Naive thymus-derived CD8-positive, alpha-beta T cell (primary cell): ENCODE data around the gene COL17A1. TPM values are rescaled to one million over a fixed set of nuclear protein-coding genes. Genes with fewer than 3 reads are reported as not detected.

Experiments used
- ATAC-seq, 2 donors: fragments of 150-1000 bp; cut with Tn5 transposase in 1 of 2; sonication (Bioruptor Pico), chemical (Tn5 transposase) in 1 of 2; 1 replicate in 1 of 2; 2 replicates in 1 of 2; pipeline ENCODE4 v1.10.0; 2021; ENCODE audit warnings: mild to moderate bottlenecking in 2 of 2, moderate library complexity in 2 of 2
- POLR2A ChIA-PET: fragments of 350-600 bp; sonication (Branson Sonifier 250); formaldehyde crosslinking; loops from one replicate; lab custom pipeline; 2021; ENCODE audit warnings: antibody characterized with exemption; lab: Charles Lee
- DNase-seq, 10 donors: peaks; one replicate each; pipeline versions ENCODE4 v3.0.0 to v3.0.0-alpha.2; 2020 to 2022
- H3K27ac Mint-ChIP-seq, 10 donors: one replicate each; pipeline ENCODE4 v1.8.0; 2020 to 2022; ENCODE audit warnings: mild to moderate bottlenecking in 10 of 10, mixed read lengths in 10 of 10, moderate library complexity in 4 of 10, inconsistent platforms in 1 of 10
- H3K27me3 Mint-ChIP-seq, 5 donors: one replicate each; pipeline ENCODE4 v1.8.0; 2021 to 2022; ENCODE audit warnings: mixed read lengths in 5 of 5
- H3K36me3 Mint-ChIP-seq, 3 donors: one replicate each; pipeline ENCODE4 v1.8.0; 2020 to 2022; ENCODE audit warnings: mixed read lengths in 3 of 3, mild to moderate bottlenecking in 2 of 3, inconsistent platforms in 1 of 3
- H3K4me1 Mint-ChIP-seq, 4 donors: one replicate each; pipeline ENCODE4 v1.8.0; 2021 to 2022; ENCODE audit warnings: mixed read lengths in 4 of 4
- H3K4me3 Mint-ChIP-seq, 10 donors: one replicate each; pipeline ENCODE4 v1.8.0; 2020 to 2022; ENCODE audit warnings: mild to moderate bottlenecking in 10 of 10, mixed read lengths in 10 of 10, moderate library complexity in 6 of 10, inconsistent platforms in 1 of 10
- H3K9me3 Mint-ChIP-seq, 9 donors: one replicate each; pipeline ENCODE4 v1.8.0; 2020 to 2022; ENCODE audit warnings: mixed read lengths in 9 of 9, mild to moderate bottlenecking in 3 of 9, inconsistent platforms in 1 of 9, moderate library complexity in 1 of 9
- polyA plus RNA-seq, 3 donors: library from polyadenylated mRNA; unstranded; fragments of 300-500 nt; fragmentation: Illumina TruSeq; gene quantifications; one replicate each; pipeline ENCODE4 v1.2.3, GENCODE V29; 2021
- total RNA-seq, 8 experiments: library from RNA in 2 of 8; stranded (reverse) in 2 of 8; gene quantifications; one replicate each; pipeline ENCODE4 v1.2.3 and lab custom pipeline; 2021 to 2026

Gene COL17A1
- total and polyA plus RNA-seq, 5 experiments from 2014 or later, result not detected

GRCh38 chr10:104090611-104091010 lies 4.9 kb upstream of the COL17A1 start:
- ATAC-seq (no peak), DNase-seq (no peak)
- H3K4me3 Mint-ChIP-seq, result no peak overlapping the region
- peaks cover 0 to 8% (median 0%) of the 10 kb centered on the region in 5 donors for H3K27me3 Mint-ChIP-seq
- H3K9me3 Mint-ChIP-seq, result no peaks in the 10 kb centered on the region
- POLR2A ChIA-PET, result no interaction called here
- peaks cover 0 to 4% (median 0%) of the 10 kb centered on the region in 4 donors for H3K4me1 Mint-ChIP-seq
- H3K27ac Mint-ChIP-seq, result no peak overlapping the region
- H3K36me3 Mint-ChIP-seq, result no peaks in the 10 kb centered on the region

DNA sequence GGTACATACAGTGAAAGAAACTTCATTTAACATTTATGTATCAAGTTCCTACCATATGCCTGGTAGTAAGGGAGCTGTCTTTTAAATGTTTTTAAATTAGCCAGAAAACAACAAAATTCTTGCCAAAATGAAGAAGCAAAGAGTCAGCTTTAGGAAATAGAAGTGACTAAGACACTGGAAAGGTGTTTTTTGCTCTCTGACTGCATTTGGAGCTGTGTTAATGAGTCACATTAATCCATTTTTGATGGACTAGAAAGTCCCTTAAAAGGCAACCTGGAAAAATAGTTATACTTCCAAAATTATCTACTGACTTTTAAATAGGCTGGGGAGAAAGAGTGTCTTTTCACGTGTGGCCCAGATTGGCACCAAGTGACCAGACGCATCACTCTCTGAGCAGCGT lies 3.9 kb upstream of the COL17A1 start:
- no peak overlapping the region for H3K4me3 Mint-ChIP-seq
- no peaks in the 10 kb centered on the region for H3K9me3 Mint-ChIP-seq
- ATAC-seq (no peak), DNase-seq (no peak)
- H3K27ac Mint-ChIP-seq, result no peak overlapping the region
- POLR2A ChIA-PET, result no interaction called here
- H3K27me3 Mint-ChIP-seq, result peaks cover 0 to 8% (median 0%) of the 10 kb centered on the region in 5 donors
- H3K4me1 Mint-ChIP-seq, result peaks cover 0 to 4% (median 0%) of the 10 kb centered on the region in 4 donors
- no peaks in the 10 kb centered on the region for H3K36me3 Mint-ChIP-seq

DNA sequence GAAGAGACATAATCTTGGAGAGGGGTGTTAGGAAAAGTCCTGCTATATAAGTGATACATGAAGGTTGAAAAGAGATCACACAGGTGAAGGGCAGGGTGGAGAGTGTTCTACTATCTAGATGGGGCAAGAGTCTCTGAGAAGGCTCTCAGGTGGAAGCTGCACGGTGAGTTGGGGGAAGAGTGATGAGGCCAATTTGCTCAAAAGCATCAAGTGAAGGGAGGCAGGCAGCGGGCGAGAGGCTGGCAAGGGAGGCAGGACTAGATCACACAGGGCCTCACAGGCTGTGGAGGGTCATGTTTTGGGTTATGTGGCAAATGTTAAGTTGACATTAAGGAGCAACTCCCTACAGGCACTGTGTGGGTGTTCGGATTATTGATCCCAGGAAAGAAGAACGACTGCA lies 2.6 kb upstream of the COL17A1 start:
- ATAC-seq, result no peak
- no peaks in the 10 kb centered on the region for H3K4me1 Mint-ChIP-seq
- no peak overlapping the region for H3K4me3 Mint-ChIP-seq
- no peak for DNase-seq
- no peaks in the 10 kb centered on the region for H3K36me3 Mint-ChIP-seq
- no peak overlapping the region for H3K27ac Mint-ChIP-seq
- H3K27me3 Mint-ChIP-seq, result peaks cover 0 to 8% (median 0%) of the 10 kb centered on the region in 5 donors
- POLR2A ChIA-PET, result no interaction called here
- H3K9me3 Mint-ChIP-seq, result no peaks in the 10 kb centered on the region

DNA sequence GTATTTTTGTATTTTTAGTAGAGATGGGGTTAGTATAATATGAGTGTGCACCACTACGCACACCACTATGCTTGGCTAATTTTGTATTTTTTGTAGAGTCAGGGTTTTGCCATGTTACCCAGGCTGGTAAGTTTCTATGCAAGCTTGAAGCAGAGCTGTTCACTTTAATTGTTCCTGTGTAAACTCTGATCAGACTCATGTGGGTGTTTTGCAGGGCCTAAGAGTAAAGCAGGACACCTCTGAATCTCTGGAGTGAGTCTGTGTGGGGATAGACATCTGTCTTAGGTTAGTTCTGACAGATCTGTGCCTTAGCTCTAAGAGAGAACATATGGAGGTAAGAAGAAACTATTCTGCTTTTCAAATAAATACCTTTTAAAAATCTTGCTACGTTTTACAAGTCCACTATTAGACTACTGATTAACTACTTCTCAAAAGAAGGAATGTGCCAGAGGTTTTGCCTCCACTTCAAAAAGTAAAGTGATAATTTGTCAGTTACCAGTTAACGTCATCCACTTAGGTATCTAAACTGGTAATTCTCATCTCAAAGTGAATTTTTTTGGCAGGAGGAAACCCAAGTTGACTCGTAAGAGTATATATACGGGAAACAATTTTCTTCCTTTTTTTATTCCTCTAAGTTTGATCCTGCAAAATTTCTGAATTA lies 1.1 kb downstream of the COL17A1 start:
- Mint-ChIP-seq H3K27me3 (peaks cover 0 to 3% (median 0%) of the 10 kb centered on the region in 5 donors), H3K4me1 (no peaks in the 10 kb centered on the region), H3K9me3 (no peaks in the 10 kb centered on the region), H3K27ac (no peak overlapping the region), H3K36me3 (no peaks in the 10 kb centered on the region), H3K4me3 (no peak overlapping the region)
- ATAC-seq (no peak), DNase-seq (no peak)
- POLR2A ChIA-PET, result no interaction called here

DNA sequence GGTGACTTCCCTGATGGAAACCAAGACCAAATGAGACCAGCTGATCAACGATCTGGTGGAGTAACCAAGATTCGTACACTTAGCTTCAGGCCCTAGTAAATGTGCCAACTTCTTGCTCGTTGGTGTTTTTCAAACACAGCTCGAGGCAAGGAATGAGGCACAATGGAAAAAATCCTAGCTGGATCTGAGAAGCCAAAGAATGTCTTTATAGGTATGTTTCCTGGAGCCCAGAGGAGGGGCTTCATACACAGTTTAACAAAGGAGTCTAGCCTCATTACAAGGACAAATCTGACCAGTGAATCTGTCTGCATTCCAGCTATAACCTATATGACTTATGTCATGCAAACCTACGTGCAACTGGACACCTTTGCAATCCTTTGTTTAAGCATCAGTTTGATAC lies 3.7 kb downstream of the COL17A1 start:
- DNase-seq (no peak), ATAC-seq (no peak)
- Mint-ChIP-seq H3K9me3 (no peaks in the 10 kb centered on the region), H3K27me3 (no peaks in the 10 kb centered on the region), H3K36me3 (no peaks in the 10 kb centered on the region), H3K4me3 (no peak overlapping the region), H3K27ac (no peak overlapping the region), H3K4me1 (no peaks in the 10 kb centered on the region)
- POLR2A ChIA-PET, result no interaction called here

- H3K27ac Mint-ChIP-seq, result no peak overlapping the region
Measured at GRCh38 chr10:104080762-104081161, 4.9 kb downstream of the COL17A1 start.

GRCh38 chr10:104077663-104078151 lies 8.0 kb downstream of the COL17A1 start:
- H3K27me3 Mint-ChIP-seq, result no peaks in the 10 kb centered on the region
- no peaks in the 10 kb centered on the region for H3K9me3 Mint-ChIP-seq
- no peaks in the 10 kb centered on the region for H3K36me3 Mint-ChIP-seq
- H3K27ac Mint-ChIP-seq, result no peak overlapping the region
- POLR2A ChIA-PET, result no interaction called here
- no peak overlapping the region for H3K4me3 Mint-ChIP-seq
- DNase-seq, result no peak
- H3K4me1 Mint-ChIP-seq, result no peaks in the 10 kb centered on the region
- no peak for ATAC-seq

More at GRCh38 chr10:104080762-104081161, 4.9 kb downstream of the COL17A1 start:
- ATAC-seq (peak in 1 of 2 donors; percentile 47), DNase-seq (peak in 3 of 10 donors; percentile 12 to 20 (median 18))
- H3K36me3 Mint-ChIP-seq, result no peaks in the 10 kb centered on the region
- H3K4me3 Mint-ChIP-seq, result no peak overlapping the region
- POLR2A ChIA-PET, result no interaction called here
- H3K27me3 Mint-ChIP-seq, result no peaks in the 10 kb centered on the region
- H3K9me3 Mint-ChIP-seq, result no peaks in the 10 kb centered on the region
- no peaks in the 10 kb centered on the region for H3K4me1 Mint-ChIP-seq

DNA sequence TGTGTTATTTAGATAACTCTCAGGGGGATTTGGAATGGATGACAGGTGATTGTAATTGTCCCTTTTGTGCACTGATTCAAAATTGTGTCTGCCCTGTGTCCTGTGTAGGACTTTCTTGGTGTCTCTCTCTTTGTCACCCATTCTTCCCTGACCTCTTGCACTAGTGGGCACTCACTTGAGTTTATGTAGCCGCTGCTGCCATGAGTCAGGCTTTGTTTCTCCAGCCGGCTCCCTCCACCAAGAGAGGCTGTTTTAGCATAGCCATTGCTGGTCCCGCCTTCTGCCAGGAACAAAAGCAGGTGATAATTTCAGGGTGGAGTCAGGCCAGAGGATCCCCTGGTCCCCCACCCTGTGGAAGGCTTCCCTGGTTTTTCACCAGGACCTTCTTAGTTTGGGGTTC lies 8.4 kb downstream of the COL17A1 start:
- Mint-ChIP-seq H3K27me3 (no peaks in the 10 kb centered on the region), H3K4me1 (no peaks in the 10 kb centered on the region), H3K9me3 (no peaks in the 10 kb centered on the region), H3K4me3 (no peak overlapping the region), H3K27ac (no peak overlapping the region), H3K36me3 (no peaks in the 10 kb centered on the region)
- ATAC-seq (no peak), DNase-seq (no peak)
- POLR2A ChIA-PET, result no interaction called here

GRCh38 chr10:104076743-104077160 lies 8.9 kb downstream of the COL17A1 start:
- ATAC-seq, result no peak
- no peak for DNase-seq
- Mint-ChIP-seq H3K36me3 (no peaks in the 10 kb centered on the region), H3K27me3 (no peaks in the 10 kb centered on the region), H3K27ac (no peak overlapping the region), H3K4me3 (no peak overlapping the region), H3K9me3 (no peaks in the 10 kb centered on the region), H3K4me1 (no peaks in the 10 kb centered on the region)
- POLR2A ChIA-PET, result no interaction called here

- Mint-ChIP-seq H3K27ac (no peak overlapping the region), H3K4me1 (no peaks in the 10 kb centered on the region), H3K9me3 (no peaks in the 10 kb centered on the region), H3K4me3 (no peak overlapping the region), H3K36me3 (no peaks in the 10 kb centered on the region), H3K27me3 (no peaks in the 10 kb centered on the region)
- ATAC-seq, result no peak
- POLR2A ChIA-PET, result no interaction called here
- no peak for DNase-seq
Measured at GRCh38 chr10:104074505-104074904, 11.2 kb downstream of the COL17A1 start.

- Mint-ChIP-seq H3K36me3 (no peaks in the 10 kb centered on the region), H3K4me3 (no peak overlapping the region), H3K27ac (no peak overlapping the region), H3K27me3 (no peaks in the 10 kb centered on the region), H3K4me1 (no peaks in the 10 kb centered on the region), H3K9me3 (no peaks in the 10 kb centered on the region)
- POLR2A ChIA-PET, result no interaction called here
- no peak for DNase-seq
- ATAC-seq, result no peak
Measured at GRCh38 chr10:104072786-104073185, 12.9 kb downstream of the COL17A1 start.

GRCh38 chr10:104069613-104070012 lies 16.1 kb downstream of the COL17A1 start:
- Mint-ChIP-seq H3K9me3 (no peaks in the 10 kb centered on the region), H3K4me3 (no peak overlapping the region), H3K27me3 (peaks cover 0 to 7% (median 0%) of the 10 kb centered on the region in 5 donors)

DNA sequence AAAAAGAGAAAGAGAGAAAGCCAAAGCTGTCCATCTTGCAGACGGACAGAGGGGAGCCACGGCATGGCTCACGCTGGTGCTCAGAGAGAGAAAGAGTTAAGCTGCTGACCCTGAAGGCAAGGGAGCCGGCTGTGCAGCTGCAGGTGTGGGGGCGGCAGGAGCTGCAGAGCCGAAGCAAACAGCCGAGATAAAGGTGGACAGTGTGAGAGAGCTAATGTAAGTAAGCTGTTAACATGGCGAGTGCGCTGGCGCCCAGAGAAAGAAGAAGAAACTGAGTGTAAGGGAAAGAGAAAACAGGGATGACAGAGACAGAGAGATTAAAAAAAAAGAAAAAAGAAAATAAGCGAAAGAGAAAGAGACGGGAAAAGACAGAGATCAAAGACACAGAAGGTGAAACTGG lies 18.2 kb downstream of the COL17A1 start:
- Mint-ChIP-seq H3K4me3 (no peak overlapping the region), H3K4me1 (no peaks in the 10 kb centered on the region), H3K36me3 (no peaks in the 10 kb centered on the region), H3K9me3 (no peaks in the 10 kb centered on the region), H3K27me3 (peaks cover 0 to 7% (median 4%) of the 10 kb centered on the region in 5 donors), H3K27ac (peak overlapping the region in 1 of 10 donors; percentile 24)
- DNase-seq, result no peak
- ATAC-seq, result no peak
- POLR2A ChIA-PET, result interaction anchor here (0.7 kb wide), 2 partner anchors 39 to 924 kb away, joined by 3 to 8 read pairs; no protein-coding TSS in a partner anchor

More at GRCh38 chr10:104069613-104070012, 16.1 kb downstream of the COL17A1 start:
- POLR2A ChIA-PET, result no interaction called here
- no peak for DNase-seq
- Mint-ChIP-seq H3K27ac (no peak overlapping the region), H3K36me3 (no peaks in the 10 kb centered on the region), H3K4me1 (no peaks in the 10 kb centered on the region)
- no peak for ATAC-seq

DNA sequence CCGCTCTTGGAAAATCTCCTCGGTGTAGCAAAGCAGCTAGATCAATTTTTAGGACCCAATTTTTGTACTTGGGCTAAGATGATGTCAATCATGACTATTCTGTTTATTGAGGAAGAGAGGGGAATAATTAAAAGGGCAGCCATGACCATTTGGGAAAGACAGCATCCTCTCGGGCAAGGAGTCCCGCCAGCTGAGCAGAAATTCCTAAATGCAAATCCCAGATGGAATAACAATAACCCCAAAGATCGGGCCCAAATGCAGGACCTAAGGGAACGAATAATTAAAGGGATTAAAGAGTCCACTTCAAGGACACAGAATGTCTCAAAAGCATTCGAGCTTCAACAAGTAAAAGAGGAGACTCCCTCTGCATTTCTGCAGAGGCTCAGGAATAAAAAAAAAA lies 18.7 kb downstream of the COL17A1 start:
- DNase-seq (no peak), ATAC-seq (no peak)
- Mint-ChIP-seq H3K36me3 (no peaks in the 10 kb centered on the region), H3K4me1 (no peaks in the 10 kb centered on the region), H3K27me3 (peaks cover 0 to 7% (median 4%) of the 10 kb centered on the region in 5 donors), H3K27ac (no peak overlapping the region), H3K9me3 (no peaks in the 10 kb centered on the region), H3K4me3 (no peak overlapping the region)
- POLR2A ChIA-PET, result interaction anchor here (0.7 kb wide), 2 partner anchors 38 to 923 kb away, joined by 3 to 8 read pairs; no protein-coding TSS in a partner anchor
